HuH-7 (cell line): ENCODE data around the gene GUSB.
"Not testable (repeated sequence)": the region's sequence is repeated elsewhere in the genome, so short reads cannot be mapped to it uniquely, and the experiment has no call there.

ENCODE experiments used
- DNase-seq: peaks from one replicate; pipeline ENCODE4 v3.0.0; 2011; ENCODE audit warnings: low spot score

GUSB gene

GRCh38 chr7:65975814-65976445, 6.1 kb downstream of the GUSB start:
- DNase-seq, result no peak

GRCh38 chr7:65974876-65975275, 7.1 kb downstream of the GUSB start:
- DNase-seq, result no peak

GRCh38 chr7:65974191-65974801, 7.7 kb downstream of the GUSB start:
- no peak for DNase-seq

GRCh38 chr7:65972976-65973375, 9.0 kb downstream of the GUSB start:
- no peak for DNase-seq

GRCh38 chr7:65971021-65971420, 11.0 kb downstream of the GUSB start:
- no peak for DNase-seq

GRCh38 chr7:65968256-65969185, 13.5 kb downstream of the GUSB start:
- no peak for DNase-seq

- DNase-seq, result no peak
Measured at GRCh38 chr7:65967361-65968155, 14.5 kb downstream of the GUSB start.

GRCh38 chr7:65966146-65966545, 15.9 kb downstream of the GUSB start:
- DNase-seq, result no peak

- DNase-seq, result not testable (repeated sequence)
Measured at GRCh38 chr7:65964671-65965070, 17.3 kb downstream of the GUSB start.

GRCh38 chr7:65962033-65962432, 20.0 kb downstream of the GUSB start:
- DNase-seq, result no peak

- no peak for DNase-seq
Measured at GRCh38 chr7:65960351-65961074, 21.5 kb downstream of the GUSB start.

GRCh38 chr7:65955718-65956117, 26.3 kb downstream of the GUSB start:
- no peak for DNase-seq

GRCh38 chr7:65953890-65954450, 28.0 kb downstream of the GUSB start:
- DNase-seq, result no peak

- DNase-seq, result no peak
Measured at GRCh38 chr7:65953001-65953720, 28.9 kb downstream of the GUSB start.

GRCh38 chr7:65951837-65952578, 30.0 kb downstream of the GUSB start:
- DNase-seq, result no peak

GRCh38 chr7:65946904-65947303, 35.1 kb downstream of the GUSB start:
- DNase-seq, result no peak

- not testable (repeated sequence) for DNase-seq
Measured at GRCh38 chr7:65945787-65946186, 36.2 kb downstream of the GUSB start.

GRCh38 chr7:65938336-65938895, 43.6 kb downstream of the GUSB start:
- no peak for DNase-seq

- no peak for DNase-seq
Measured at GRCh38 chr7:65937296-65937695, 44.7 kb downstream of the GUSB start.
